Testis (tissue), 3 donors: ENCODE measurements around the gene RTL10. TPM values are rescaled to one million over a fixed set of nuclear protein-coding genes. Genes with fewer than 3 reads are reported as not detected.

ENCODE experiments used
- DNase-seq: peaks from one replicate; pipeline ENCODE4 v3.0.0-alpha.2; 2019
- H3K27ac ChIP-seq, 2 donors: fragments of 200-600 bp; sonication (generic); one replicate each; pipeline ENCODE4 v1.5.1; 2019
- H3K27me3 ChIP-seq: fragments of 200-600 bp; sonication (generic); one replicate; pipeline ENCODE4 v1.5.1; 2019
- H3K36me3 ChIP-seq: fragments of 200-600 bp; sonication (generic); one replicate; pipeline ENCODE4 v1.5.1; 2017; ENCODE audit warnings: low read depth; ENCODE audit errors: missing control alignments
- H3K4me1 ChIP-seq: fragments of 200-600 bp; sonication (generic); one replicate; pipeline ENCODE4 v1.5.1; 2019
- H3K4me3 ChIP-seq, 2 donors: fragments of 200-600 bp; sonication (generic); one replicate each; pipeline ENCODE4 v1.5.1; 2017 to 2019
- H3K9me3 ChIP-seq: fragments of 200-600 bp; sonication (generic); one replicate; pipeline ENCODE4 v1.5.1; 2017
- CTCF ChIP-seq, 3 experiments: fragments of 450-650 bp in 2 of 3; fragments of 200-600 bp in 1 of 3; sonication (generic) in 1 of 3; IDR thresholded peaks; one replicate each; pipeline ENCODE4 v1.5.1; 2016 to 2019; ENCODE audit warnings: antibody characterized with exemption in 3 of 3, mild to moderate bottlenecking in 2 of 3, moderate library complexity in 1 of 3
- POLR2A ChIP-seq: fragments of 450-650 bp; IDR thresholded peaks from one replicate; pipeline ENCODE4 v1.6.1; 2017; ENCODE audit warnings: antibody characterized with exemption, mild to moderate bottlenecking, moderate library complexity
- WGBS, 2 donors: methylation state at CpG; one replicate each; pipeline ENCODE4 v1.1.5; 2018; 5-methylcytosine and 5-hydroxymethylcytosine counted together
- intact Hi-C: fragments of 100-400 bp; cut with DNase I; formaldehyde crosslinking; loops from one replicate; pipeline ENCODE4 v1.15.1; 2023; ENCODE audit warnings: low total_unique reads
- polyA plus RNA-seq: library from polyadenylated mRNA; stranded (reverse); fragments of 350-450 nt; fragmentation: Illumina TruSeq; extraction: RNeasy Lipid Tissue Mini Kit (QIAGEN cat#74804); gene quantifications from one replicate; pipeline ENCODE4 v1.2.3, GENCODE V29; 2014; ENCODE audit warnings: low read depth, low replicate concordance; ENCODE audit not compliant: insufficient read depth
- total RNA-seq, 2 donors: library from RNA; depleted of rRNA; stranded (reverse); fragments of >200 nt; gene quantifications; one replicate each; pipeline ENCODE4 v1.2.3, GENCODE V29; 2016

Gene RTL10
- total and polyA plus RNA-seq, 3 donors from 2014 or later = 10.9 to 14.7 (median 11.0) TPM

- Histone ChIP-seq H3K4me1 (no peaks in the 10 kb centered on the region), H3K36me3 (no peaks in the 10 kb centered on the region), H3K27me3 (no peaks in the 10 kb centered on the region), H3K4me3 (no peak overlapping the region), H3K27ac (no peak overlapping the region), H3K9me3 (no peaks in the 10 kb centered on the region)
- 95 to 97% methylated on average over 15 to 16 of the region's 16 CpGs for WGBS, 2 donors
- intact Hi-C loops = no loop called here
- TF ChIP-seq POLR2A (no peak), CTCF (IDR thresholded peaks at IDR 0.05) (no peak)
- DNase-seq = peak; percentile 10
Measured at GRCh38 chr22:19824212-19824925, 30.3 kb downstream of the RTL10 start.

- TF ChIP-seq POLR2A (no peak), CTCF (IDR thresholded peaks at IDR 0.05) (no peak)
- no peak overlapping the region for H3K4me3 ChIP-seq
- no peak for DNase-seq
- intact Hi-C loops = no loop called here
- no peaks in the 10 kb centered on the region for H3K27me3 ChIP-seq
- no peaks in the 10 kb centered on the region for H3K9me3 ChIP-seq
- H3K4me1 ChIP-seq = no peaks in the 10 kb centered on the region
- H3K36me3 ChIP-seq = no peaks in the 10 kb centered on the region
- WGBS, 2 donors = 81 to 89% methylated on average over 9 of the region's 9 CpGs
- H3K27ac ChIP-seq = no peak overlapping the region
Measured at GRCh38 chr22:19823902-19824211, 30.8 kb downstream of the RTL10 start.

GRCh38 chr22:19823191-19823901, 31.3 kb downstream of the RTL10 start:
- Histone ChIP-seq H3K4me1 (no peaks in the 10 kb centered on the region), H3K9me3 (no peaks in the 10 kb centered on the region), H3K36me3 (no peaks in the 10 kb centered on the region), H3K4me3 (no peak overlapping the region), H3K27ac (no peak overlapping the region), H3K27me3 (no peaks in the 10 kb centered on the region)
- TF ChIP-seq CTCF (IDR thresholded peaks at IDR 0.05) (no peak), POLR2A (no peak)
- 79 to 83% methylated on average over 6 to 11 of the region's 11 CpGs for WGBS, 2 donors
- intact Hi-C loops = no loop called here
- peak; percentile 8 for DNase-seq

GRCh38 chr22:19822301-19823117, 32.2 kb downstream of the RTL10 start:
- Histone ChIP-seq H3K4me3 (no peak overlapping the region), H3K27ac (no peak overlapping the region), H3K27me3 (no peaks in the 10 kb centered on the region), H3K4me1 (no peaks in the 10 kb centered on the region), H3K36me3 (no peaks in the 10 kb centered on the region), H3K9me3 (no peaks in the 10 kb centered on the region)
- DNase-seq = no peak
- 82 to 94% methylated on average over 9 to 18 of the region's 18 CpGs for WGBS, 2 donors
- TF ChIP-seq CTCF (IDR thresholded peaks at IDR 0.05) (no peak), POLR2A (no peak)
- intact Hi-C loops = no loop called here
